BE2C (cell line): Measurements from ENCODE around the gene IMPA2.
"Not testable (repeated sequence)": the region's sequence is repeated elsewhere in the genome, so short reads cannot be mapped to it uniquely, and the experiment has no call there.

Experiments
- DNase-seq: peaks from one replicate; pipeline ENCODE4 v3.0.0-alpha.2; 2020
- H3K27me3 ChIP-seq: fragments of 250-450 bp; sonication (Bioruptor Pico); 2 replicates; pipeline ENCODE4 v1.5.1; 2020; ENCODE audit warnings: mild to moderate bottlenecking
- H3K36me3 ChIP-seq: fragments of 250-450 bp; sonication (Bioruptor Pico); 2 replicates; pipeline ENCODE4 v1.5.1; 2020; ENCODE audit warnings: mild to moderate bottlenecking
- H3K4me1 ChIP-seq: fragments of 250-450 bp; sonication (Bioruptor Pico); 2 replicates; pipeline ENCODE4 v1.5.1; 2020
- H3K4me3 ChIP-seq: 2 replicates; pipeline ENCODE4 v1.5.1; 2011; ENCODE audit warnings: low read depth, low read length
- H3K9me3 ChIP-seq: fragments of 250-450 bp; sonication (Bioruptor Pico); 2 replicates; pipeline ENCODE4 v1.5.1; 2020
- TF ChIP-seq, protein P1 (sequence below): IDR thresholded peaks from 2 replicates; pipeline ENCODE4 v1.5.1; 2012; ENCODE audit warnings: mild to moderate bottlenecking, low read depth, low read length

IMPA2 gene

DNA sequence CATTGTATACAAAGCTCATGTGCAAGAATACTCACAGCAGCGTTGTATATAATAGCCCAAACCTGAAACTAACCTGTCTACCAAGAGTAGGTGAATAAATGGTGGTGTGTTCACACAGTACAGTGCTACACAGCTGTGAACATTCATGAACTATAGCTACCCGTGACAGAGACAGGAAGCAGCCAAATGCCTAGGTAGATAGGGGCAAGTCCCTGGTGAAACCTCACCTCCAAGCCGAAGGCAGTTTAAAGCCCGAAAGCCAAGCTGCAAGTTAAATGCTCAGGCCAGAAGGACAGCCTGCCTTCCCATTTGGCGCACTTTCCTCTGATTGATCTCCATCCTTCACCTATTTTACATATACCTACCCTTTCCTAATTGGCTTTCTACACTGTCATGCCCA is 36.5 kb upstream of the IMPA2 start:
- TF ChIP-seq, protein P1, sequence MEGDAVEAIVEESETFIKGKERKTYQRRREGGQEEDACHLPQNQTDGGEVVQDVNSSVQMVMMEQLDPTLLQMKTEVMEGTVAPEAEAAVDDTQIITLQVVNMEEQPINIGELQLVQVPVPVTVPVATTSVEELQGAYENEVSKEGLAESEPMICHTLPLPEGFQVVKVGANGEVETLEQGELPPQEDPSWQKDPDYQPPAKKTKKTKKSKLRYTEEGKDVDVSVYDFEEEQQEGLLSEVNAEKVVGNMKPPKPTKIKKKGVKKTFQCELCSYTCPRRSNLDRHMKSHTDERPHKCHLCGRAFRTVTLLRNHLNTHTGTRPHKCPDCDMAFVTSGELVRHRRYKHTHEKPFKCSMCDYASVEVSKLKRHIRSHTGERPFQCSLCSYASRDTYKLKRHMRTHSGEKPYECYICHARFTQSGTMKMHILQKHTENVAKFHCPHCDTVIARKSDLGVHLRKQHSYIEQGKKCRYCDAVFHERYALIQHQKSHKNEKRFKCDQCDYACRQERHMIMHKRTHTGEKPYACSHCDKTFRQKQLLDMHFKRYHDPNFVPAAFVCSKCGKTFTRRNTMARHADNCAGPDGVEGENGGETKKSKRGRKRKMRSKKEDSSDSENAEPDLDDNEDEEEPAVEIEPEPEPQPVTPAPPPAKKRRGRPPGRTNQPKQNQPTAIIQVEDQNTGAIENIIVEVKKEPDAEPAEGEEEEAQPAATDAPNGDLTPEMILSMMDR: no peak
- Histone ChIP-seq H3K9me3 (no peaks in the 10 kb centered on the region), H3K36me3 (no peaks in the 10 kb centered on the region), H3K27me3 (no peaks in the 10 kb centered on the region), H3K4me1 (no peaks in the 10 kb centered on the region), H3K4me3 (no peak overlapping the region)
- no peak for DNase-seq

DNA sequence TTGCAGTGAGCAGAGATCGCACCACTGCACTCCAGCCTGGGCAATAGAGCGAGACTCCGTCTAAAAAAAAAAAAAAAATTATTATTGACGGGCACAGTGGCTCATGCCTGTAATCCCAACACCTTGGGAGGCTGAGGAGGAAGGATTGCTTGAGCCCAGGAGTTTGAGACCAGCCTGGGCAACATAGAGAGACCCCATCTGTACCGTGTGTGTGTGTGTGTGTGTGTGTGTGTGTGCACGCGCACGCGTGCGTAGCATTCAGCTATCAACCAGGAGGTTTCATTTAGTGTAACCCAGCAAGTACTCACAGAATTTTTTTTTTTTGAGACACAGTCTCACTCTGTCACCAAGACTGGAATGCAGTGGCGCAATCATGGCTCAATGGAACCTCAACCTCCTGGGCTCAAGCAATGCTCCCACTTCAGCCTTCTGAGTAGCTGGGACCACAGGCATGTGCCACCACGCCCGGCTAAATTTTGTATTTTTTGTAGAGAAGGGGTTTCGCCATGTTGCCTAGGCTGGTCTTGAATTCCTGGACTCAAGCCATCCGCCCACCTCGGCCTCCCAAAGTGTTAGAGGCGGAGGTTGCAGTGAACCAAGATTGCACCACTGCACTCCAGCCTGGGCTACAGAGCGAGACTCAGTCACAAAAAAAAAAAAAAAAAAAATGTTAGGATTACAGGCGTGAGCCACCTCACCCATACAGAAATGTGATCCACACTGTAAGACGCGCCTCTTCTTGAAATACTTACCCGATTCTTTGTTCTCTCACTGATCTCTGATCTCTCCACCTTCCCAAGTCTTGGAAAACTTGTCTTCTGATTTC is 35.3 kb upstream of the IMPA2 start:
- H3K4me3 ChIP-seq, H3K9me3 ChIP-seq, DNase-seq, H3K4me1 ChIP-seq, H3K27me3 ChIP-seq, H3K36me3 ChIP-seq: not testable (repeated sequence)

DNA sequence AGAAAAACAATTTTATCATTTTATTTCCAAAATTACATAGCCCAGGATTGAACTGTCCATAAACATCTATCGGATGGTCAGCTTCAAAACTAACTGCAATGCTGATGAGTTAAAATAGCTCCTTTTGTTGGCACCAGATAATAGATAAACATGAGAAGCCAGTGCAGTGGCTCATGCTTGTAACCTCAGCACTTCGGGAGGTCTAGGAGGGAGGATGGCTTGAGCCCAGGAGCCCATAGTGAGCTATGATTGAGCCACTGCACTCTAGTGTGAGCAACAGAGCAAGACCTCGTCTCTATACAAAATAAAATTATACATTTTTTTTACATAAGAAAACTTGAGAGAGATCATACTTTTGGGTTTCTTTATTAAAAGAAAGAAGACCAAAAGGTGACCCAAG is 34.6 kb upstream of the IMPA2 start:
- H3K4me3 ChIP-seq: no peak overlapping the region
- no peaks in the 10 kb centered on the region for H3K9me3 ChIP-seq
- TF ChIP-seq, protein P1: no peak
- H3K4me1 ChIP-seq: no peaks in the 10 kb centered on the region
- no peak for DNase-seq
- H3K36me3 ChIP-seq: no peaks in the 10 kb centered on the region
- no peaks in the 10 kb centered on the region for H3K27me3 ChIP-seq

DNA sequence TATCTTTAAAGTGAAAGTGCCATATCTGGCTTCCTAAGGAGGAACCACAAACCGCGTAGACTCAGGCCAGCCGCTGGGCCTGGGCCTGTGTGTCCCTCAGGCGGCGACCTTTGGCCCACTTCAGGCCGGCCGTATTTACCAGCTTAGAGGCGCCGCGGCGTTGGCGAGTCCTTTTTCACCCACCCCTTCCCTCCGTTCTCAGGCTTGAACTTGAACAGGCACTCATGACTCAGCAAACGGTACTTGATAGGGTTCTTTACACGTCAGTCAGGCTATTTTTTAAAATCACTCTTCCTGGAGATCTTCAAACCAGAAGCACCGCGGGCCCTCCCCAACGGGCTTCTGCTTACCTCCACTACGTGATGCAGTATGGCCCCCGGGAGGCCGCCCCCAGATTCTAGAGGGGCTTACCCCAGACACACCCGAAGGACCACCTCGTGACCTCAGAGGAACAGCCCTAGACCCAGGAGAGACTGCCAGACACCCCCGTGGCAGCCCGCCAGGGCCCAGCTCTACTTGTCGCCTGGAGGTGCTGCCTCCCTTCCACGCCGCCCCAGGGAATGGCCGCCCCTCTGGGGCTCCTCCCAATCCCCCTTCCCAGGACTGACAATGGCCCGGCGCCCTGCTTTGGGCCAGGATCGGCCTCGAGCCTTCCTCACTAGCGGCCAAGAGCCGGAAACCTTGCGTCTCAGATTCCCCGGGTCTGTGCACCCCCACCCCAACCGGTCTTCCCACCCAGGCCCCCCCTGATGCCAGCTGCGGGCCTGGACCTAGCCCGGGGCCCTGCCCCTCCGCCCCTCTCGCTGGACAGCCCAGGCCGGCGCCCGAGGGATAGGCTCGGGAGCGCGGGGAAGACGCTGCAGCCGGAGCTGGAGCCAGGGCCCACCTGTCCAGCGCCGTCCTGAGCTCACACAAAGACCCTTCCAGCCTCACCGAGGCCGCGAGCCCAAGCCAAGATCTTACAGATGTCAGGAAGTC is 33.8 kb upstream of the IMPA2 start:
- Histone ChIP-seq H3K36me3 (no peaks in the 10 kb centered on the region), H3K27me3 (no peaks in the 10 kb centered on the region), H3K9me3 (no peaks in the 10 kb centered on the region), H3K4me1 (no peaks in the 10 kb centered on the region), H3K4me3 (no peak overlapping the region)
- TF ChIP-seq, protein P1: no peak
- no peak for DNase-seq

DNA sequence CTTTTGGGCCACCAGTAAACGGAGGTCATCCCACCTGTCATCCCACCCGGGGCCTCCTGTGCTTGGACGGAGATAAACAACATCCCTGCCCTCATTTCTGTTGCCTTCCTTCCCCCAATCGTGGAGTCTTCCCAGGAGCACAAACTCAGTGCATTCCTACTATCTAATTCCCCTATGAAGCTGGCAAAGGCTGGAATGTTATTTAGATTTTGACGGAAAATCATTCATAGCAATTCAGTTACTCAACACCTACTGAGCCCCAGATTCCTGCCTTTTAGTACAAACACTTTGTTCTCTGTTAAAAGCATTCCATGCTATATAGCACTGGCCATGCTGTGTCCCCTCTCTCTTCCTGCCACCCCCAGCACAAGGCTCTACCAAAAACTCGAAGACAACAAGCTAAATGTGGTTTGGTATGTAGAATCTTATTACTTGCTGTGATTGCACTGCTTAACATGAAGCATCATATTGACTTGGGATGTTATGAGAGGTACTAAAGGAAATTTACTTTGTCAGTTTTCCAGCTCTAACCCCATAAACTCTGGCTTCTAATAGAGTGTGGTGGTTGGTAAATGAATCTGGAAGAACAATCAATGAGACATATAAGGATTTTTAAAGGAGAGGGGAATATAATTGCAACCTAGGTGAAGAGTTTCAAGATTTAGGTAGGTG is 32.3 kb upstream of the IMPA2 start:
- Histone ChIP-seq H3K36me3 (no peaks in the 10 kb centered on the region), H3K4me1 (no peaks in the 10 kb centered on the region), H3K9me3 (no peaks in the 10 kb centered on the region), H3K27me3 (no peaks in the 10 kb centered on the region), H3K4me3 (no peak overlapping the region)
- TF ChIP-seq, protein P1: no peak
- no peak for DNase-seq

DNA sequence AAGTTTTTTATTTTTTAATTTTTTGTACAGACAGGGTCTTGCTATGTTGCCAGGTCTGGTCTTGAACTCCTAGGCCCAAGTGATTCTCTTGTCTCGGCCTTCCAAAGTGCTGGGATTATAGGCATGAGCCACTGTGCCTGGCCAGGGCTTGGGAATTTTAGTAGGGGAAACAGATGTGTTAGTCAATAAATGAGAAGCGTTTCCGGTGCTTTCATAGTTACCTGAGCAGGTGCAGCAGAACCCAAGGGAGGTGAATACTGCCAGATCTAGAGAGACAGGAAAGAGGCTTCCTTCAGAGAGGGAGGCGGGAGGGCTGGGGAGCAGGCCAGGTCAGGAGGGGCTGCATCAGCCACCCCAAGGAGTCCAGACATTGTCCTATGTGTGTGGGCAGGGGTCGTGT is 30.5 kb upstream of the IMPA2 start:
- no peak for DNase-seq
- H3K4me3 ChIP-seq: no peak overlapping the region
- TF ChIP-seq, protein P1: no peak

More for the DNA sequence above, 30.5 kb upstream of the IMPA2 start:
- H3K27me3 ChIP-seq: no peaks in the 10 kb centered on the region
- H3K9me3 ChIP-seq: no peaks in the 10 kb centered on the region
- no peaks in the 10 kb centered on the region for H3K4me1 ChIP-seq
- H3K36me3 ChIP-seq: no peaks in the 10 kb centered on the region
